ENCODE results near the gene HPS6. TPM values are rescaled to one million over a fixed set of nuclear protein-coding genes. Genes with fewer than 3 reads are reported as not detected.
A peak's percentile ranks its signal among the peaks of the same experiment; 100 is the strongest.

HPS6 gene
- total RNA-seq (ENCODE audit: unreplicated experiment): 25.1 TPM
- long read RNA-seq, transcript HPS6-201 (1 exons, 2,649 nt): major isoform, 13 of 13 reads
- long read RNA-seq, partial matches to known transcripts: 0 of 13 reads
- long read RNA-seq, other reads (novel, unspliced or antisense): 0 of 13 reads

DNA sequence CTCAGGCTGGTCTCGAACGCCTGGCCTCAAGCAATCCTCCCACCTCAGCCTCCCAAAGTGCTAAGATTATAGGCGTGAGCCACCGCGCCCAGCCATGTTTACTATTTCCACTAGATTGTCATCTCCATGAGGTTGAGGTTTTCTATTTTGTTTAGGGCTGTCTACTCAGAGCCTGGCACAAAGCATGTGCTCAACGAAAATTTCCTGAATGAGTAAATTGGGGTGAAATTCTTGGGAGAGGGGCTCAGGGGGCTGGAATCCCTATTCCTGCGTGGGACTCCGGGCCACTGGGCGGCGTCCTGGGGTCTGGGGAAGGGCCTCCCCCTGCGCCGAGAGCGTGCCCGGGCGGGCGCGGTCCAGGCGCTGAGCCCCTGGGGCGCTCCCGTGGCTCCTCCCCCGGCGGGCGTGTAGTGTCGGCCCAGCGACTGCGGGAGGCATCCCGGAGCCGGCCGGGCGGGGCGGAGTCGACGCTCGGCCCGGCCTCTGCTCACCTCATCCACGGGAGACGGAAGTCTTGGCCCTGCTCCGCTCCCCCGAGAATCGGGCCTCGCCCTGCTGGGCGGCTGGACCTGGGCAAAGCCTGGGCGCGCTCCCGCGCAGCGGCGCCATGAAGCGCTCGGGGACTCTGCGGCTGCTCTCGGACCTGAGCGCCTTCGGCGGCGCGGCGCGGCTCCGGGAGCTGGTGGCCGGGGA lies at the start of gene HPS6:
TSS of gene HPS6 (plus strand) at position 482 of the 693 bp plus-strand sequence. CDS start at position 608, 126 bp downstream.
- Mint-ChIP-seq H3K36me3 (ENCODE audit: low read depth, unreplicated experiment) (no peaks in the 10 kb centered on the region), H3K27ac (ENCODE audit: unreplicated experiment) (peak within 1 kb of the TSS; percentile 63)
- peak; percentile 84 for DNase-seq (ENCODE audit: low spot score)

GRCh38 chr10:102016416-102016815 lies 48.7 kb upstream of the HPS6 start:
- H3K9me3 Mint-ChIP-seq (ENCODE audit: unreplicated experiment): no peaks in the 10 kb centered on the region
- H3K4me3 Mint-ChIP-seq (ENCODE audit: unreplicated experiment): no peak overlapping the region
- no peaks in the 10 kb centered on the region for H3K4me1 Mint-ChIP-seq (ENCODE audit: unreplicated experiment)
- H3K27me3 Mint-ChIP-seq (ENCODE audit: unreplicated experiment): no peaks in the 10 kb centered on the region
- no peak overlapping the region for H3K27ac Mint-ChIP-seq (ENCODE audit: unreplicated experiment)
- DNase-seq (ENCODE audit: low spot score): no peak
- TF ChIP-seq, protein P1, sequence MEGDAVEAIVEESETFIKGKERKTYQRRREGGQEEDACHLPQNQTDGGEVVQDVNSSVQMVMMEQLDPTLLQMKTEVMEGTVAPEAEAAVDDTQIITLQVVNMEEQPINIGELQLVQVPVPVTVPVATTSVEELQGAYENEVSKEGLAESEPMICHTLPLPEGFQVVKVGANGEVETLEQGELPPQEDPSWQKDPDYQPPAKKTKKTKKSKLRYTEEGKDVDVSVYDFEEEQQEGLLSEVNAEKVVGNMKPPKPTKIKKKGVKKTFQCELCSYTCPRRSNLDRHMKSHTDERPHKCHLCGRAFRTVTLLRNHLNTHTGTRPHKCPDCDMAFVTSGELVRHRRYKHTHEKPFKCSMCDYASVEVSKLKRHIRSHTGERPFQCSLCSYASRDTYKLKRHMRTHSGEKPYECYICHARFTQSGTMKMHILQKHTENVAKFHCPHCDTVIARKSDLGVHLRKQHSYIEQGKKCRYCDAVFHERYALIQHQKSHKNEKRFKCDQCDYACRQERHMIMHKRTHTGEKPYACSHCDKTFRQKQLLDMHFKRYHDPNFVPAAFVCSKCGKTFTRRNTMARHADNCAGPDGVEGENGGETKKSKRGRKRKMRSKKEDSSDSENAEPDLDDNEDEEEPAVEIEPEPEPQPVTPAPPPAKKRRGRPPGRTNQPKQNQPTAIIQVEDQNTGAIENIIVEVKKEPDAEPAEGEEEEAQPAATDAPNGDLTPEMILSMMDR (IDR thresholded peaks at IDR 0.05; ENCODE audit: unreplicated experiment): no peak
- H3K36me3 Mint-ChIP-seq (ENCODE audit: low read depth, unreplicated experiment): peaks cover 11% of the 10 kb centered on the region

More for the DNA sequence above, at the start of gene HPS6:
- Mint-ChIP-seq H3K9me3 (ENCODE audit: unreplicated experiment) (no peaks in the 10 kb centered on the region), H3K4me3 (ENCODE audit: unreplicated experiment) (peak within 1 kb of the TSS; percentile 92), H3K27me3 (ENCODE audit: unreplicated experiment) (peaks cover 9% of the 10 kb centered on the region), H3K4me1 (ENCODE audit: unreplicated experiment) (peaks cover 14% of the 10 kb centered on the region)
- TF ChIP-seq, protein P1 (IDR thresholded peaks at IDR 0.05; ENCODE audit: unreplicated experiment): no peak

DNA sequence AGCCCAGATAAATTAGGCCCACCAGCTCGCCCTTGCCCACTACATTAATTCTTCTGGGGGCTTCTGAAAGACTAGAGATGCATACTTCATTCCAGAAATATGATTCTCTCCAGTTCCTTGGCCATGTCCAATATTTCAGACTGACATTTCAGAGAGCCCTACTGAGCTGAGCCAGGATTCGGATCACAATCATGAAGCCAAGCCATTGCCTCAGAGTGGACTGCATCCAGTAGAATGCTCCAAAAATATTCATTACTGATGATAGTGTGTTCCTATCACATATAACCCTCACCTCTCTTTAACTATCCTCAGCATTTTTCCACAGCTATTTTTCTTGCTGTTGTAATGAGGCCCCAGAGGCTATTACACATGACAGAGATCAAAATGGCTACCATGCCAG lies 47.9 kb upstream of the HPS6 start:
- Mint-ChIP-seq H3K27me3 (ENCODE audit: unreplicated experiment) (peaks cover 2% of the 10 kb centered on the region), H3K9me3 (ENCODE audit: unreplicated experiment) (no peaks in the 10 kb centered on the region), H3K27ac (ENCODE audit: unreplicated experiment) (no peak overlapping the region), H3K4me1 (ENCODE audit: unreplicated experiment) (no peaks in the 10 kb centered on the region), H3K4me3 (ENCODE audit: unreplicated experiment) (no peak overlapping the region), H3K36me3 (ENCODE audit: low read depth, unreplicated experiment) (peaks cover 15% of the 10 kb centered on the region)
- TF ChIP-seq, protein P1 (IDR thresholded peaks at IDR 0.05; ENCODE audit: unreplicated experiment): no peak
- DNase-seq (ENCODE audit: low spot score): no peak

- Mint-ChIP-seq H3K36me3 (ENCODE audit: low read depth, unreplicated experiment) (peaks cover 28% of the 10 kb centered on the region), H3K4me1 (ENCODE audit: unreplicated experiment) (no peaks in the 10 kb centered on the region), H3K27me3 (ENCODE audit: unreplicated experiment) (peaks cover 2% of the 10 kb centered on the region)
Observed at GRCh38 chr10:102020938-102021337, 44.2 kb upstream of the HPS6 start.

More at GRCh38 chr10:102020938-102021337, 44.2 kb upstream of the HPS6 start:
- DNase-seq (ENCODE audit: low spot score): no peak
- TF ChIP-seq, protein P1 (IDR thresholded peaks at IDR 0.05; ENCODE audit: unreplicated experiment): no peak
- no peaks in the 10 kb centered on the region for H3K9me3 Mint-ChIP-seq (ENCODE audit: unreplicated experiment)
- no peak overlapping the region for H3K27ac Mint-ChIP-seq (ENCODE audit: unreplicated experiment)
- no peak overlapping the region for H3K4me3 Mint-ChIP-seq (ENCODE audit: unreplicated experiment)

Data from endothelial cell (in vitro differentiated cells).